ENCODE data around the gene ZNF792. TPM values are rescaled to one million over a fixed set of nuclear protein-coding genes. Genes with fewer than 3 reads are reported as not detected.

The ZNF792 gene
- polyA plus RNA-seq, 1 donor from 2014 or later: 3.7 TPM

DNA sequence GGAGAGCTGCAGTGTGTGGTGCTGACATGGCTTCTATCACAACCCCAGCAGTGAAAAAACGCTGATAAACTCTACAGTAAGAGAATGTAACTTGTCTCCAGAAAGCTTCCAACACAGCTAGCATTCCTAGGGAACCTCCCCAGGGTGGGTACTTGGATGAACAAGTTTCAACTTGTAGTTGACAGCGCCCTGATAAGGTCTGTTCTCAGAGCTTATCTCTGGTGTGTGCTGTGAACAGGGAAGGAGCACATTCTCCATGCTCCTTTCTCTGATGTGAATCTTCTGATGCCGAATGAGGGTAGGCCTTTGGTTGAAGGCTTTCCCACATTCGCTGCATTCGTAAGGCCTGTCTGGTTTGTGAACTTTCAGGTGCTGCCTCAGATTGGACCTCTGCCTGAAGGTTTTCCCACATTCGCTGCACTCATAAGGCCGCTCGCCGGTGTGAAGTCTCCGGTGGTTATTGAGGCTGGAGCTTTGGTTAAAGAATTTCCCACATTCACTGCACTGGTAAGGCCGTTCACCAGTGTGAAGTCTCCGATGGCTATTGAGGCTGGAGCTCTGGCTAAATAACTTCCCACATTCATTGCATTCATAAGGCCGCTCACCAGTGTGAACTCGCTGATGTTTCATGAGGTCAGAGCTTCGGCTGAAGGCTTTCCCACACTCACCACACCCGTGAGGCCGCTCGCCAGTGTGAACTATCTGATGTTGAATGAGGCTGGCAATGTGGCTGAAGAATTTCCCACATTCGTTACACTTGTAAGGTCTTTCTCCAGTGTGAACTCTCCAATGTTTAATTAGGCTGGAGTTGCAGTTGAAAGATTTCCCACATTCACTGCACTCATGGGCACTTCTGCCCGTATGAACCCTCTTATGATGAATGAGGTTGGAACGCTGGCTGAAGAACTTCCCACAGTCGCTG lies 5.9 kb downstream of the ZNF792 start:
- no peak overlapping the region for H3K27ac ChIP-seq (ENCODE audit: low read length)
- H3K4me3 ChIP-seq (ENCODE audit: low read length): no peak overlapping the region
- H4K20me1 ChIP-seq (ENCODE audit: insufficient read depth): no peaks in the 10 kb centered on the region
- no peak overlapping the region for H3K9ac ChIP-seq (ENCODE audit: low read length)
- H3K4me2 ChIP-seq (ENCODE audit: low read length): no peak overlapping the region
- H3F3A ChIP-seq (ENCODE audit: insufficient read depth, low read length, poor library complexity, severe bottlenecking): no peaks in the 10 kb centered on the region
- TF ChIP-seq, protein P1, sequence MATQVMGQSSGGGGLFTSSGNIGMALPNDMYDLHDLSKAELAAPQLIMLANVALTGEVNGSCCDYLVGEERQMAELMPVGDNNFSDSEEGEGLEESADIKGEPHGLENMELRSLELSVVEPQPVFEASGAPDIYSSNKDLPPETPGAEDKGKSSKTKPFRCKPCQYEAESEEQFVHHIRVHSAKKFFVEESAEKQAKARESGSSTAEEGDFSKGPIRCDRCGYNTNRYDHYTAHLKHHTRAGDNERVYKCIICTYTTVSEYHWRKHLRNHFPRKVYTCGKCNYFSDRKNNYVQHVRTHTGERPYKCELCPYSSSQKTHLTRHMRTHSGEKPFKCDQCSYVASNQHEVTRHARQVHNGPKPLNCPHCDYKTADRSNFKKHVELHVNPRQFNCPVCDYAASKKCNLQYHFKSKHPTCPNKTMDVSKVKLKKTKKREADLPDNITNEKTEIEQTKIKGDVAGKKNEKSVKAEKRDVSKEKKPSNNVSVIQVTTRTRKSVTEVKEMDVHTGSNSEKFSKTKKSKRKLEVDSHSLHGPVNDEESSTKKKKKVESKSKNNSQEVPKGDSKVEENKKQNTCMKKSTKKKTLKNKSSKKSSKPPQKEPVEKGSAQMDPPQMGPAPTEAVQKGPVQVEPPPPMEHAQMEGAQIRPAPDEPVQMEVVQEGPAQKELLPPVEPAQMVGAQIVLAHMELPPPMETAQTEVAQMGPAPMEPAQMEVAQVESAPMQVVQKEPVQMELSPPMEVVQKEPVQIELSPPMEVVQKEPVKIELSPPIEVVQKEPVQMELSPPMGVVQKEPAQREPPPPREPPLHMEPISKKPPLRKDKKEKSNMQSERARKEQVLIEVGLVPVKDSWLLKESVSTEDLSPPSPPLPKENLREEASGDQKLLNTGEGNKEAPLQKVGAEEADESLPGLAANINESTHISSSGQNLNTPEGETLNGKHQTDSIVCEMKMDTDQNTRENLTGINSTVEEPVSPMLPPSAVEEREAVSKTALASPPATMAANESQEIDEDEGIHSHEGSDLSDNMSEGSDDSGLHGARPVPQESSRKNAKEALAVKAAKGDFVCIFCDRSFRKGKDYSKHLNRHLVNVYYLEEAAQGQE (IDR thresholded peaks at IDR 0.05; ENCODE audit: borderline replicate concordance): no peak
- TF ChIP-seq, protein P2, sequence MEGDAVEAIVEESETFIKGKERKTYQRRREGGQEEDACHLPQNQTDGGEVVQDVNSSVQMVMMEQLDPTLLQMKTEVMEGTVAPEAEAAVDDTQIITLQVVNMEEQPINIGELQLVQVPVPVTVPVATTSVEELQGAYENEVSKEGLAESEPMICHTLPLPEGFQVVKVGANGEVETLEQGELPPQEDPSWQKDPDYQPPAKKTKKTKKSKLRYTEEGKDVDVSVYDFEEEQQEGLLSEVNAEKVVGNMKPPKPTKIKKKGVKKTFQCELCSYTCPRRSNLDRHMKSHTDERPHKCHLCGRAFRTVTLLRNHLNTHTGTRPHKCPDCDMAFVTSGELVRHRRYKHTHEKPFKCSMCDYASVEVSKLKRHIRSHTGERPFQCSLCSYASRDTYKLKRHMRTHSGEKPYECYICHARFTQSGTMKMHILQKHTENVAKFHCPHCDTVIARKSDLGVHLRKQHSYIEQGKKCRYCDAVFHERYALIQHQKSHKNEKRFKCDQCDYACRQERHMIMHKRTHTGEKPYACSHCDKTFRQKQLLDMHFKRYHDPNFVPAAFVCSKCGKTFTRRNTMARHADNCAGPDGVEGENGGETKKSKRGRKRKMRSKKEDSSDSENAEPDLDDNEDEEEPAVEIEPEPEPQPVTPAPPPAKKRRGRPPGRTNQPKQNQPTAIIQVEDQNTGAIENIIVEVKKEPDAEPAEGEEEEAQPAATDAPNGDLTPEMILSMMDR (IDR thresholded peaks at IDR 0.05; ENCODE audit: poor library complexity, severe bottlenecking): no peak
- TF ChIP-seq TAF1 (IDR thresholded peaks at IDR 0.05; ENCODE audit: low read depth) (no peak), SMC3 (conservative IDR thresholded peaks at IDR 0.05; ENCODE audit: poor library complexity) (no peak), EZH2 (IDR thresholded peaks at IDR 0.05; ENCODE audit: borderline replicate concordance, insufficient read depth, low read length, poor library complexity, severe bottlenecking) (no peak), EP300 (conservative IDR thresholded peaks at IDR 0.05; ENCODE audit: poor library complexity, severe bottlenecking) (no peak), POLR2AphosphoS5 (IDR thresholded peaks at IDR 0.05) (no peak), RAD21 (conservative IDR thresholded peaks at IDR 0.05) (no peak), MXI1 (conservative IDR thresholded peaks at IDR 0.05; ENCODE audit: poor library complexity, severe bottlenecking) (no peak)
- H3K9me2 ChIP-seq (ENCODE audit: insufficient read depth, low read length): no peaks in the 10 kb centered on the region
- H3K27me3 ChIP-seq (ENCODE audit: insufficient read depth, low read depth, low read length): no peaks in the 10 kb centered on the region
- no peak overlapping the region for H2AFZ ChIP-seq (ENCODE audit: low read depth, low read length)
- H3K36me3 ChIP-seq (ENCODE audit: insufficient read depth, low read length): peaks cover 35% of the 10 kb centered on the region
- H3K79me2 ChIP-seq (replicated peaks; ENCODE audit: insufficient read depth, low read length): peaks cover 3% of the 10 kb centered on the region
- peaks cover 28% of the 10 kb centered on the region for H3K9me3 ChIP-seq (ENCODE audit: low read length)

DNA sequence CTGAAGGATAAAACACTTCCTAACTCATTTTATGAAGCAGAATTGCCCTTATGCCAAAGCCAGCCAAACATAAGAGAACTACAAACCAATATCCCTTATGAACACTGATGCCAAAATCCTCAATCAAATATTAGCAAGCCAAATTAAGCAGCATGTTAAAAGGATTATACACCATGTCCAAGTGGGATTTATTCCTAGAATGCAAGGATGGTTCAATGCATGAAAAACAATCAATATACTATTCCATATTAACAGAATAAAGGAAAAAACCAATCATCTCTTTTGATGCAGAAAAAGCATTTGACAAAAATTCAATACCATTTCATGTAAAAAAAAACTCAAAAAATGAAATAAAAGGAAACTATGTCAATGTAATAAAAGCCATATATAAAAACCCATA lies 10.9 kb downstream of the ZNF792 start:
- TF ChIP-seq SMC3 (conservative IDR thresholded peaks at IDR 0.05; ENCODE audit: poor library complexity) (no peak), MXI1 (conservative IDR thresholded peaks at IDR 0.05; ENCODE audit: poor library complexity, severe bottlenecking) (no peak), TAF1 (IDR thresholded peaks at IDR 0.05; ENCODE audit: low read depth) (no peak), POLR2AphosphoS5 (IDR thresholded peaks at IDR 0.05) (no peak)
- H2AFZ ChIP-seq (ENCODE audit: low read depth, low read length): no peak overlapping the region
- H3F3A ChIP-seq (ENCODE audit: insufficient read depth, low read length, poor library complexity, severe bottlenecking): no peaks in the 10 kb centered on the region
- H3K9me3 ChIP-seq (ENCODE audit: low read length): peaks cover 25% of the 10 kb centered on the region
- no peaks in the 10 kb centered on the region for H3K79me2 ChIP-seq (replicated peaks; ENCODE audit: insufficient read depth, low read length)
- H3K9me2 ChIP-seq (ENCODE audit: insufficient read depth, low read length): no peaks in the 10 kb centered on the region
- no peak overlapping the region for H3K4me2 ChIP-seq (ENCODE audit: low read length)
- no peaks in the 10 kb centered on the region for H4K20me1 ChIP-seq (ENCODE audit: insufficient read depth)
- H3K27me3 ChIP-seq (ENCODE audit: insufficient read depth, low read depth, low read length): no peaks in the 10 kb centered on the region
- H3K27ac ChIP-seq (ENCODE audit: low read length): no peak overlapping the region
- peaks cover 30% of the 10 kb centered on the region for H3K36me3 ChIP-seq (ENCODE audit: insufficient read depth, low read length)
- no peak overlapping the region for H3K9ac ChIP-seq (ENCODE audit: low read length)
- no peak overlapping the region for H3K4me3 ChIP-seq (ENCODE audit: low read length)

All from neural cell (in vitro differentiated cells).